HG02973 (cell line): ENCODE results near the gene ABCA10.
"Not testable (repeated sequence)": the region's sequence is repeated elsewhere in the genome, so short reads cannot be mapped to it uniquely, and the experiment has no call there.

Experiments used
- ATAC-seq: cut with Tn5 transposase; IDR thresholded peaks from one replicate; pipeline ENCODE4 v1.9.1; 2021; ENCODE audit warnings: moderate library complexity; ENCODE audit not compliant: unreplicated experiment

Gene ABCA10

GRCh38 chr17:69228576-69228975, at the start of gene ABCA10:
ABCA10 (minus strand) TSS chr17:69228824; CDS start chr17:69225358, 3,466 bp downstream.
- no peak for ATAC-seq

GRCh38 chr17:69276279-69276678, 47.7 kb upstream of the ABCA10 start:
- not testable (repeated sequence) for ATAC-seq

- ATAC-seq, result no peak
Measured at GRCh38 chr17:69275751-69276150, 47.1 kb upstream of the ABCA10 start.

- no peak for ATAC-seq
Measured at GRCh38 chr17:69271023-69271422, 42.4 kb upstream of the ABCA10 start.

GRCh38 chr17:69269131-69269998, 40.7 kb upstream of the ABCA10 start:
- ATAC-seq, result no peak

- no peak for ATAC-seq
Measured at GRCh38 chr17:69268543-69269014, 40.0 kb upstream of the ABCA10 start.

GRCh38 chr17:69267219-69267618, 38.6 kb upstream of the ABCA10 start:
- ATAC-seq, result no peak

GRCh38 chr17:69265873-69266272, 37.2 kb upstream of the ABCA10 start:
- ATAC-seq, result no peak

- ATAC-seq, result no peak
Measured at GRCh38 chr17:69254187-69254586, 25.6 kb upstream of the ABCA10 start.

- no peak for ATAC-seq
Measured at GRCh38 chr17:69250641-69251040, 22.0 kb upstream of the ABCA10 start.

- ATAC-seq, result no peak
Measured at GRCh38 chr17:69246726-69247375, 18.2 kb upstream of the ABCA10 start.

- ATAC-seq, result no peak
Measured at GRCh38 chr17:69246202-69246601, 17.6 kb upstream of the ABCA10 start.

GRCh38 chr17:69245617-69246016, 17.0 kb upstream of the ABCA10 start:
- no peak for ATAC-seq

- no peak for ATAC-seq
Measured at GRCh38 chr17:69239611-69240600, 11.3 kb upstream of the ABCA10 start.

GRCh38 chr17:69236946-69237345, 8.3 kb upstream of the ABCA10 start:
- ATAC-seq, result no peak

- ATAC-seq, result no peak
Measured at GRCh38 chr17:69236464-69236863, 7.8 kb upstream of the ABCA10 start.

- peak; percentile 94 for ATAC-seq
Measured at GRCh38 chr17:69235338-69236058, 6.9 kb upstream of the ABCA10 start.

GRCh38 chr17:69232650-69233049, 4.0 kb upstream of the ABCA10 start:
- ATAC-seq, result no peak

GRCh38 chr17:69231521-69231920, 2.9 kb upstream of the ABCA10 start:
- no peak for ATAC-seq

GRCh38 chr17:69230939-69231338, 2.3 kb upstream of the ABCA10 start:
- no peak for ATAC-seq
